Activated CD4-positive, alpha-beta T cell treated with anti-CD3 and anti-CD28 coated beads for 4 hours (primary cell): Measurements from ENCODE around the gene CA12.
A peak's percentile ranks its signal among the peaks of the same experiment; 100 is the strongest.

Experiments
- DNase-seq, 2 donors: peaks; one replicate each; pipeline ENCODE4 v3.0.0-alpha.2; 2020

The CA12 gene

DNA sequence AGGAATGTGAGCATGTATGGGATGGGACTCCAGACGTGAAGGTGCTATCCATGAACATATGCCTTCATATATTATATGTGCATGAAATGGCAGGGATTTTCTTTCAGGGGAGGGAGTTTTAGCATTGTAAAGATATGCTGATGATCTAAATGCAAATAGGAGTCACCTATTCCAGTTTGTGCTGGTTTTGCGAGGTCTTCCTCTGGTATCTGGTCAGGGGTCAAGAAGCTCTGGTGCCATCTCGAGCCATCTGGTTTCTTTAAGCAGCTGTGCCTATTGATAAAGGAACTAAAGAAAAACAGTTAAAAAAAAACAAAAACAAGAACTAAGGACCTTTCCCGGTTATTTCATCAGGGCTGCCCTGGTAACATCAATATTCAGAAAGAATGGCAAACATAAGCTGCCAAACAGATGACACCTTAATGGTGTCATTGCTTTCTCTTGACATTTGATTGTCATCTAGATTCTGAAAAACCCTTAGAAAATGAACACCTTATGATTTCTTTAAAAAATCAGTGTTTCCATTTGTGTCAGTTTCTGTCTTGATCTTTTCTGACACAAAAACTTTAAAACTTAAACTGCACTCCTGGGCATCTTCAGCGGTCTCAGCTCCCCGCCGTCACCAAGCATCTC is 81.6 kb downstream of the CA12 start:
- no peak for DNase-seq

DNA sequence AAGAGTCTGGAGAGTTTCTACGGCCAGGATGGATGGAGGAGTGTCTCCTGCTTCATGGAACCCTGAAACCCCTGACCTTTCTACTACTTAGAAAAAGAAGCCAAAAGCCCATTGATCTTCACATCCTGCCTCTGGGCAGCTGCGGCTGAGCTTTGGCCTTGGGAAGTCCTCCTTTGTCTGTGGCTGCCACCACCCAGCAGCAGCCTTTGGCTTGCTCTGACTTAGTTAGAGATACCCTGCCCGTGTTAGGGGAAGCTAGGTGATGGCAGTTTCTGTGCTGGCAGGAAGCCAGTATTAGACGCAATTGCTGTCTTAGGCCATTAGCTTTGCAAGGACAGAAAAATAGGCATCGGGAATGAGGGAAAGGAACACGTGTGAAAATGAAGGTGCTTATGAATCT is 85.5 kb downstream of the CA12 start:
- DNase-seq = no peak

DNA sequence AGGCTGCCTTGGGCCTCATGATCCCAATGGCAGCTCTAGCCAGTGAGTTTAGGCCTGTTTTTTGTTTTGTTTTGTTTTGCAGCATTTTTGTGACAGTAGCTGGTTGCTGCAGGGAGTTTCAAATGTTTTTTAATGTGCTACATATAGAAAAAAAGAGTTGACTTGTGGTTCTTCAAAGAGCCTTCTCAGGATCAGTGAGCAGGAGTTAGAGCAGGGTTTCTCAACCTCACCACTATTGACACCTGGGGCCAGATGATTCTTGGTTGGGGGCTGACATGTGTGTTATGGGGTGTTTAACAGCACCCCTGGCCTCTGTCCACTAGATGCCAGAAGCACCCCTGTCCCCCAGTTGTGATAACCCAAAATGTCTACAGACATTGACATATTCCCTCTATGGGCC is 86.3 kb downstream of the CA12 start:
- no peak for DNase-seq

DNA sequence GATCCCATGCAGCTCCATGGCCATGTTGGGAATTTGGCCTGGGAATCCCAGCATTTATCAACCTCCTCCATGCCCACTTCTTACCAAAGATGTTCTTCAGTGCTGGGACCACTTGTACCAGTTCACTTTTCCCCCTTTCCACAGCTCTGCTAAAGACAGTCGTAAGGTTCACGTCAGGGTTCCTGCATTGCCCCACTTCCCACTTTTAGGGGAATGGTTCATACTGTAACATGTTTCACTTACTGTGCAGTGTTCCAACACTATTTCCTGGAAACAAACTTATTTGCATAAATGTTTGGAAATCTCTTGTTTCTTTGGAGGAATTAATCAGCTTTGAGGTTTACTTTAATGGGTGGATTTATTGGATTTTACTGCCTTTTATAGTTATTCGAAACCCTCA is 87.3 kb downstream of the CA12 start:
- DNase-seq = no peak

DNA sequence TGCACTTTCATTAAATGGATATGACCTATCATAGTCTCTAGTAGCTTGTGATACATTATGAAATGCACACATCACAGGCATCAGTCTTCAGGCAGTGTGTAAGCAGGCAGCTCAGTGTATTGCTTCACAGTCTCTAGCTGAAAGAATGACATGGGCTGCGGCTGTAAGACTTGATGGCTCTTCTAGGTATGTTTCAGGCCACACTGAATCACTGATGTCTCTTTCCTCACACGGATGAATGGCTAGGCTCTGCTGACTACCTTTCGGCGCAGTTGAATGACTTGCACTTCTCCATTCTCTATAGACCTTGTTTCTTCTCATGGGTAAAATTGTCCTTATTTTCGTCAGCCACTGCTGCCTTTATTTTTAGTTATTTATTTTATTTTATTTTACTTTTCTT is 88.9 kb downstream of the CA12 start:
- DNase-seq = no peak

DNA sequence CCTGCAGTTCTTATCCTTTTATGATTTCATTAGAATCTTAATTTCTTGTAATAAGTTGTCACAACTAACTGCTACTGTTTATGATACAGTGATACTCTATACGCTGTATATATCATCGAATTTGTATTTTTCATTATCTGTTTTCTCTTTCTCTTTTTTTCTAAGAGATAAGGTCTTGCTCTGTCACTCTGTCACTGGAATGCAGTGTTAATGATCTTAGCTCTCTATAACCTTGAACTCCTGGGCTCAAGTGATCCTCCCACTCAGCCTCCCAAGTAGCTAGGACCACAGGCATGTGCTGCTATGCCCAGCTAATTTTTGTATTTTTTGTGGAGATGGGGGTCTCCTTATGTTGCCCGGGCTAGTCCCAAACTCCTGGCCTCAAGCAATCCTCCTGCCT is 89.4 kb downstream of the CA12 start:
- no peak for DNase-seq

DNA sequence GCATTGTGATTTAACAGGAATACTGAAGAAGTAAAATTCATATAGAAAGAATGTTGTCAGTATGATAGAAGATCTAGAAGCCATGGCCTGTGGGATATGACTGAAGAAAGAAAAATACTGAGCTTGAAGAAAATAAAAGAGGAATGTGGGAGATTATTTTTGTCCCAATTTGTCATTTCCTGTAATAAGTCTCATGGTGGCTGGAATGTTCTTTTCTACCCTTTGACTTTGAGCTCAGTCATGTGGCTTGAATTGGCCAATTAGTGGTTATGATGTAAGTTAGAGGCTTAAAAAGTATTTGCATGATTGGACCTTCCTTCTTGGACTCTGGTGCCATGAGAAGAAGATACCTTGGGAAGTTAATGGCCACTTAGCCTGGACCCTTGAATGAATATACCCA is 90.1 kb downstream of the CA12 start:
- no peak for DNase-seq

DNA sequence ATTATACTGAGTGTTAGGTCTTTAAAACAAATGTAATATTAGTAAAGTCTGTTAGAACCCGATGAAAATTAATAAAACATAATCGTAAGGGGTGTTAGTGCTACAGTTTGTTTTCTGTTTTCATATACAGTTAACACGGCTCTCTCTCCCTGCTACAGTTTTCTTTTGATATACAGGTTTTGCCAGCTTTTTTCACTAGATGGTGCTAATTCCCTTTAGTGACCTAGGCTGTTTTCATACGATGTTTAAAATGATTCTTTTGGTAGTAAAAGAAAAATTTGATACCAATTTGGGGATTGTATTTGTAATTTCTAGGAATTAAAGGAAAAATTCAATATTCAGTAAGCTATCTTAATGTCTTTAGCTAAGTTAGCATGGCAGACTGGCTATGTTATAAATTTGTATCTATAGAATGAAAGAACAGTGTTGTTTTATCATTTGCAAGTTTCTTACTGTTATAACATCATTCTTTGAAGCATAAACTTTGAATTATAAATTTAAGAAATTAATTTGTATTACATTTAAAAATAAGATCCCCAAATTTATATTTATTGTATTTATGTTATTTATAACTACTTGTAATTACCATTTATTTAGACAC is 92.8 kb downstream of the CA12 start:
- DNase-seq = no peak

DNA sequence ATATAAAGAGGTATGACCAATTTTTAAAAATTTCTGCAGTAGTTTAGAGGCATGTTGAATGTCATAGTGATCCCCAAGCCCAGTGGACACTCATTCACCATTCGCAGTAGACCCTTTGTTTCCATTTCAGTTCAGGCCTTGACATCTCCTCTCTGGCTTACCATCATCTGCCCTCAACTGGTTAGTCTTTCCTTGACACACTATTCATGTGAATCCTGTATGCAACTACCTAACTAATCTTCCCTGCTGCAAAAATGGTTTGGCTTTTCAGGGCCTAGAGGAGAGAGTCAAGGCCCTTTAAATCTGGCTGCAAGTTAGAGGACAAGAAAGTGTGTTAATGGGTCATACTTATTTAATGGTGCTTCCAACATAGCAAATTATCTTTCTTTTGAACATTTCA is 93.3 kb downstream of the CA12 start:
- DNase-seq = no peak

DNA sequence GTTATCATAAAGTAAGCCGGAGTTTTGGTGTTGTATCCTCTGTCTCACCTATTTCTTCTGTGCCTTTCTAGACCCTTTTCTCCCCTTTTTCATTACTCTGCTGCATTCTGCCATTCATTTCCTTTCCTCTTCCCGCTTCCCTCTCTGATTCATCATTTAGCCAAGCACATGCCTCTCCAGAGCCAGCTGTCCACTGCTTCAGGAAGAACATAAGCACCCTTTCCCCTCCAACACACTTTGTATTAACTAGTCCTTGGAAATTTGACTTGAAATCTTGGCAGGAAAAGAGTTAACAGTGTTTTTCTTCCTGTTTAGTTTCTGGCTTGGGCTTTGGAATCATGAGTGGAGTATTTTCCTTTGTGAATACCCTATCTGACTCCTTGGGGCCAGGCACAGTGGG is 94.5 kb downstream of the CA12 start:
- DNase-seq = no peak

DNA sequence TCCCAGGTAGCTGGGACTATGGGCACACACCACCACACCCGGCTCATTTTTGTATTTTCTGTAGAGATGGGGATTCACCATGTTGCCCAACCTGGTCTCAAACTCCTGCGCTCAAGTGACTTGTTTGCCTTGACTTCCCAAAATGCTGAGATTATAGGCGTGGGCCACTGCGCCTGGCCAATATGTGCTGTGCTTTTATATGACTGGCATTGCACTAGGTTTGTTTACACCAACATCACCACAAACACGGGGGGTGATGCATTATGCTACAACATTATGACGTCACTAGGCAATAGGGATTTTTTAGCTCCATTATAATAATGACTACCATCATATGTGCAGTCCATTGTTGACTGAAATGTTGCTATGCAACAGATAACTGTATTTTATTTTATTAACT is 97.3 kb downstream of the CA12 start:
- DNase-seq = no peak

DNA sequence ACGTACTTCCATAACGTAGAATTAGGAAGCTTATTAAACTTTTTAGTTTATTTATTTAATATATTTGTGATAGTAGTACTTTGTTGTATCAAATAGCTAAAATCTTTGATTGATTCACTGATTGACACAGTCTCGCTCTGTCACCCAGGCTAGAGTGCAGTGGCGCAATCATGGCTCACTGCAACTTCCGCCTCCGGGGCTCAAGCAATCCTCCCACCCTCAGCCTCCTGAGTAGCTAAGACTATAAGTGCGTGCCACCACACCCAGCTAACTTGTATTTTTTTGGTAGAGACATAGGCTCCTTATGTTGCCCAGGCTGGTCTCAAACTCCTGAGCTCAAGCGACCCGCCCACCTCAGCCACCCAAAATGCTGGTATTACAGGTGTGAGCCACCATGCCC is 98.5 kb downstream of the CA12 start:
- DNase-seq = no peak

DNA sequence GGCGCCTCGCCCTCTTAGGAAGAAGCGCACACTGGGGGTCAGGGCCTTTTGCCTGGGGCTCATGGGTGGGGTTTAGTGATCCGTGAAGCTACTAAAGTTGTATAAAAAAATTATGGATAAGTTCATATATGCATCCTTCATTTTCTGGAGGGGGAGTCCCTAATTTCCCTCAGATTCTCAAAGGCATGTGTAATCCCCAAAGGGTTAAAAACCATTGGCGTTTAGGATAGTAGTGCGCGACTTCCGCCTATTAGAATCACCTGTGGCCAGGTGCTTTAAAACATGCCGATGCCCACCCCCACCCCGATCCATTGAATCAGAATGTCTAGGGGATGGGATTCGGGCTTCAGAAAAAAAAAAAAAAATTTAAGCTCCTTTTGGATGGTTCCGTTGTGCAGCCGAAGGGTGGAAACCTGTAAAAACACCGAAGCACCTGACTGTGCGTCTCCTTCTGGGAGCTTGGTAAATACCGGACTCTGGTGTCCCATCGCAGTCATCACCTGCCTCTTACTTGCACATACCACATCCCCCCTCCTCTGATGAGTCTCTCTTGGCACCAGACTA is 103.7 kb downstream of the CA12 start:
- DNase-seq = no peak

DNA sequence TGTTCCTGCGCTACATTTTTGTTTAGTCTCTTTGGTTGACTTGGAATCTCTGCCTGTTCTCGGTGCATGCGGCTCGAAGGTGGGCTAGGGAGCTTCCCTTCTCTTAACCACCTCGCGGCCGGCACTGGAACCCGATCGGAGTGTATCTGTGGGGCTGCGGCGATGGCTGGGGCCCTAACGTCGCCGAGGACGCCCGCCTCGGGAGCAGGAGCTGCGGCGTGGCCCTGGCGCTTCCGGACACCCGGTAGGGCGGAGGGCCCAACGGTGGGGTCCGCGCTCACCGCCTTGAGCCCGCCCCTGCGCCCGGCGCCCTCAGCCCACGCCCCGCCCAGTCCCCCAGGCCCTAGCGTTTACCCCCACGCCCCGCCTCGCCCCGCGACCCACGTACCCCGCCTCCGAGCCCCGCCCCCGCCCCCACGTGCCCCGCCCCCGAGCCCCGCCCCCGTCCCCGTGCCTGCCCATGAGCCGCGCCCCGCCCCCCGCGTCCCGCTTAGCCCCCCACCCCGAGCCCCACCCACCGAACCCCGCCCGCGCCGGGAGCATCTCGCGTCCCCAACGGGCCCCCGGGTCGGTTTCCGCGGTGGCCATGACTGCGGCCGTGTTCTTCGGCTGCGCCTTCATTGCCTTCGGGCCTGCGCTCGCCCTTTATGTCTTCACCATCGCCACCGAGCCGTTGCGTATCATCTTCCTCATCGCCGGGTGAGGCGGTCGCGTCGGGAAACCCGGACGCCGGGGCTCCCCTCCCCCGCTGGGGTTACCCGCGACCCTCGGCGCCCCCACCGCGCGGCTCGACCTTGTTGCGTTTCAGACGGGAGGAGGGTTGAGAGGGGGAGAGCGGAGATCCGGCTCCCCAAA is 104.4 kb downstream of the CA12 start, which contains the start of gene APH1B:
TSS of gene APH1B (plus strand) at position 568 of the 855 bp plus-strand sequence. CDS start at position 587, 19 bp downstream.
- DNase-seq = peak; percentile 75 to 87

DNA sequence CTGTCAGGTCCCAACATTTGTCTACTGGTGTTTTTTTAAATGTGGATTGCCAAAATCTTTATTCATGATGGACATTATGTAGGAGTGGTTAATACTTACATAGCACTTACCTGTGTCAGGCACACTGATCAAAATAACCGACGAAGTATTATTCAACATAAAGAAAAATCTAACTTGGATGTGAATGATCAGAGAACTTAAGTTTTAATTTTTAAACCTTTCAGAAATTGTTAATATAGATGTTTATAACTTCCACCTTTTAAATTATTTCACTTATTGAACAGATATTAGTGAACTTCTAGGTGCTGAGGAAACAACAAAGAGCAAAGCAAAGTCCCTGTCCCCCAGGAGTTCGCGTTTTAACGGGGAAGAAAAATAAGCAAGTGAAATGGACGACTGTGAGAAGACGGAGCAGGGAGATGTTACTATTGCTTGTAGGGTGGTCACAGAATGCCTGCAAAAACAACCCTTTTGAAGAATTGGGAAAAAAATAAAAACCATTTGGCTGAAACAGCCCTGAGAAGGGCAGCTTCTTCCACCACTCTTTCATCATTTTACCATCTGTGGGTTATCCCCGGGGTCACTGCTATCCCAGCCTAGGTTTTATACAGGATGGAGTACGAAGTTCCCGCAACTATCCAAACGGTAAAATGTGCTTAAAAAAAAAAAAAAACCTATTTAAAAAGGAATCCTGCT is 105.2 kb downstream of the CA12 start:
- no peak for DNase-seq

DNA sequence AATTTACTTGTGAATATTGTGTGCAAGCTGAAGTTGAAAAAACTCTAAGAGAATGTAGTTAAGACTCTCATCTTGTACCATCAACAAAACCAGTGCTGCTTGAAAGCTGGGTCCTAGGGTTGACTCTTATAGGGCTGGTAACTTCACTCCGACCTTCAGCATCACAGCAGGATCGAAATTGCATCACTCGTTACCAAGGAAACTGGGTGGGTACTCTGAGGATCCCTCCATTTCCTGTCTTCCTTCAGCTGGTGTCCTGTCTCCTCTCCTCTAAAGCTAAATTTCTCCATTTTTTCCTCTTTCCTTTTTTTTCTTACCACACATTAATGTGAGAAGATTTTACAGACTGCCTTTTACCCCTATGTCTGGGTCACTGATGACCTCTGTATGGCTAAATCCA is 107.2 kb downstream of the CA12 start:
- no peak for DNase-seq
